Embryonic facial prominence (tissue), 1 donor: ENCODE measurements around the gene CYP2C18.
"Not testable (repeated sequence)": the region's sequence is repeated elsewhere in the genome, so short reads cannot be mapped to it uniquely, and the experiment has no call there.

ENCODE experiments used
- DNase-seq: peaks from one replicate; pipeline ENCODE4 v3.0.0-alpha.2; 2016; ENCODE audit errors: extremely low spot score

The CYP2C18 gene

GRCh38 chr10:94683214-94684054 is at the start of gene CYP2C18:
CYP2C18 (plus strand) TSS chr10:94683729; CDS start chr10:94683820, 91 bp downstream.
- no peak for DNase-seq

DNA sequence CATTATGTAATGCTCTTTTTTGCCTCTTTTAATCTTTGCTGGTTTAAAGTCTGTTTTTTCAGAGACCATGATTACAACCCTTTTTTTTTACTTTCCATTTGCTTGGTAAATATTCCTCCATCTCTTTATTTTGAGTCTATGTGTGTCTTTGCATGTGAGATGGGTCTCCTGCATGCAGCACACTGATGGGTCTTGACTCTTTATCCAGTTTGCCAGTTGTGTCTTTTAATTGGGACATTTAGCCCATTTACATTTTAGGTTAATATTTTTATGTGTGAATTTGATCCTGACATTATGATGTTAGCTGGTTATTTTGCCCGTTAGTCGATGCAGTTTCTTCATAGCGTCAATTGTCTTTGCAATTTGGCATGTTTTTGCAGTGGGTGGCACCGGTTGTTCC is 45.4 kb upstream of the CYP2C18 start:
- DNase-seq: not testable (repeated sequence)

GRCh38 chr10:94639902-94640301 is 43.6 kb upstream of the CYP2C18 start:
- no peak for DNase-seq

DNA sequence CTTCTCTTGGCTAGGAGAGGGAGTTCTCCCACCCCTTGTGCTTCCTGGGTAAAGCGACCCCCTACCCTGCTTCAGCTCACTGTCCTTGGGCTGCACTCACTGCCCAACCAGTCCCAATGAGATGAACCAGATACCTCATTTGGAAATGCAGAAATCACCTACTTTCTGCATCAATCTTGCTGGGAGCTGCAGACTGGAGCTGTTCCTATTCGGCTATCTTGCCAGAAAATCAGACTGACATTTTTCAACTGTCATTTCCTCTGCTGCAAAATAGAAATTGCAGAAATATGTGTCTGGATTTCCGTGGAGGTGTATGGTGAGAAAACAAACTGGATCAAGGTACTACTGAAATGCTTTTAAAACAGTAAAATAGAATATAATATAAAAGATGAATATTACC is 43.0 kb upstream of the CYP2C18 start:
- no peak for DNase-seq

GRCh38 chr10:94641480-94641879 is 42.0 kb upstream of the CYP2C18 start:
- DNase-seq: no peak

GRCh38 chr10:94644352-94644751 is 39.2 kb upstream of the CYP2C18 start:
- no peak for DNase-seq

- no peak for DNase-seq
These were observed 38.2 kb upstream of the CYP2C18 start for GRCh38 chr10:94645285-94645684.

GRCh38 chr10:94655201-94655600 is 28.3 kb upstream of the CYP2C18 start:
- DNase-seq: not testable (repeated sequence)

- not testable (repeated sequence) for DNase-seq
These were observed 20.5 kb upstream of the CYP2C18 start for GRCh38 chr10:94663061-94663460.

- no peak for DNase-seq
These were observed 17.0 kb upstream of the CYP2C18 start for GRCh38 chr10:94666391-94667102.

DNA sequence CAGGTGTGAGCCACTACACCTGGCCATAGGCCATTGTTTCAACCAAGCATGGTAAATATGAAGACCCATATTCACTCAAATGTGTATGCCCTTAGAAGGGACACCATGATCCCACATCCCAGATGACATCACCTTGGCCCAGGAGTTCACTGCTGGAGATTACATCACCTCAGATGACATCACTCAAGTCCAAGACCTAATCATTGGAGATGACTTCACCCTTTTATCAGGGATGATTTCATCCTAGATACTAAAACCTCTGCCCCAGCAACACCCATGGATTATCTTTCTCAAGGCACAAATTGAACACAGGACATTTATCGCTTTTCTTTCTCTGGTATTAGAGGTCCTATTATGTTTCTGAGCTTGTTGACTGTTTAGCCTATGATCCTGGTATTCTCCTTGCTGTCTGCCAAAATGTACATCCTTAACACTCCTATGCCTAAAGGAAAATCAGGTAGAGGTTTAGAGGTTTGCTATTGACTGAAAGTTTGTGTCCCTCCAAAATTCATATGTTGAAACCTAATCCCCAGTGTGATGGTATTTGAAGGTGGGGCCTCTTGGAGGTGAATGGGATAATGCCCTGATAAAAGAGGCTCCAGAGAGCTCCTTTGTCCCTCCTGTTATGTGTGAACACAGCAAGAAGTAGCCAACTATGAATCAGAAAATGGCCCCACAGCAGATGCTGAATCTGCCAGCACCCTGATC is 9.8 kb upstream of the CYP2C18 start:
- DNase-seq: no peak

GRCh38 chr10:94676496-94676895 is 7.0 kb upstream of the CYP2C18 start:
- DNase-seq: no peak

GRCh38 chr10:94677691-94678090 is 5.8 kb upstream of the CYP2C18 start:
- DNase-seq: no peak

DNA sequence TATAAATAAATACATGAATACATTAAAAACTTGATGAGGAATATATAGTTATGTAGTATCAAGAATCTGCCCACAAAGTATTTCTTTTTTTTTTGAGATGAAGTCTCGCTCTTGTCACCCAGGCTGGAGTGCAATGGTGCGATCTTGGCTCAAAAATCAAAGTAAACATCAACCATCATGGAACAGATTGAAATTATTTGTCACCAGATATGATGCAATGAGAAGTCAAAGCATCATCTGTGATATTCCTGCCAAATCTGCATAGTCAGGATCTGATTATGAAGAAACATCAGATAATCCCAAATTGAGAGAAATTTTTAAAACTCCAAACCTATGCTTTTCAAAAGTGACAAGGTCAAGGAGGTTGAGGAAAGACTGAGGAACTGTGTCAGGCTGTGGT is 5.1 kb upstream of the CYP2C18 start:
- no peak for DNase-seq

DNA sequence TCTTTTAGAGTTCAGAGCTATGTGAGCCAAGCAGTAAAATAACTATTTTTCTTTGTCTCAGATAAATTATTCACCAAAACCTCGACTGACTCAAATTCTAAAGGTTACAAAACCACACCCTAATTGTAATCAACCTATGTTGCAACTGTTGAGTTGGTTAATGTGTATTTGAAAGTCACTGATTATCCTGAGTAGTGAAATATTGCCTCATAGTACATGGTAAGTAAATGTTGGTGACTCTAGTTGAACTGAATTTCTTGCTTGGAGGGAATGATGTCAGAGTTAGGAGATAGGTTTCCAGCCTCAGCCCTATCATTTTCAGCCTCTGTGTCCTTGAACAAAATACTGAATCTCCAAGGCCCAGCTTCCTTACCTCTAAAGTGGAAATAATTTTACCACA is 3.0 kb upstream of the CYP2C18 start:
- no peak for DNase-seq

DNA sequence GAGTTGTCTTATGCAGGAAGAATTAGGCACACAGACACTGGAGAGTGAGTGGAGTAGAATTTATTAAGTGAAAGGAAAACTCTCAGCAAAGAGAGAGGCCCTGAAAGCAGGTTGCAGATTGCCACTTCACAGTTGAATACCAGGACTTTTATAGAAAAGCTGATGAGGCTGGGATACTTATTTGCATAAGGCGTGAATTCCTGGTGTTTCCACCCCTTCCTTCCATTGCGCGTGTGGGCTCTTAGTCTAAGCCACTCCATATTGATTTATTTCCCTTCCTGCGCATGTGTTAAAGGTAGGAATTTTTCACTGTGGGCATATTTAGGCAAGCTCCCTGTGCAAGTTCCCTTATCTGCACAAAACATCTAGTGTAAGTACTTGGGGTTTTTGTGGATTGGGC is 893 bp upstream of the CYP2C18 start:
- not testable (repeated sequence) for DNase-seq

DNA sequence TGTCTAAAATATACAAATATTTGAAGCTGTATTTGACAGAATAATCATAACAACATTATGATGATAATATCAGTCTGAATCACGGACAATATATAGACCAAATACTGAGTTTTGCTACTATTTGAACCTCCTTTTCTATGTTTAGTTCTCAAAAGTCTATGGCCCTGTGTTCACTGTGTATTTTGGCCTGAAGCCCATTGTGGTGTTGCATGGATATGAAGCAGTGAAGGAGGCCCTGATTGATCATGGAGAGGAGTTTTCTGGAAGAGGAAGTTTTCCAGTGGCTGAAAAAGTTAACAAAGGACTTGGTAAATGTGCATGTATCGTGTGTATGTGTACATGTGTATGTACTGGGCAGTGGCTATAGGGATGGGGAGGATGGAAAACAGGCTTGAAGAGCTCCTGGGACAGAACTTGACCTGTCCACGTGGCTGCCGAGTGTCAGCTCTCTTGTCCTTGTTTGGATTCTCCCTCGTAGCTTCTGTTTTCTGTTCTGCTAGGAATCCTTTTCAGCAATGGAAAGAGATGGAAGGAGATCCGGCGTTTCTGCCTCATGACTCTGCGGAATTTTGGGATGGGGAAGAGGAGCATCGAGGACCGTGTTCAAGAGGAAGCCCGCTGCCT is 4.2 kb downstream of the CYP2C18 start:
- DNase-seq: no peak

- DNase-seq: no peak
These were observed 22.6 kb downstream of the CYP2C18 start for GRCh38 chr10:94706089-94706488.

DNA sequence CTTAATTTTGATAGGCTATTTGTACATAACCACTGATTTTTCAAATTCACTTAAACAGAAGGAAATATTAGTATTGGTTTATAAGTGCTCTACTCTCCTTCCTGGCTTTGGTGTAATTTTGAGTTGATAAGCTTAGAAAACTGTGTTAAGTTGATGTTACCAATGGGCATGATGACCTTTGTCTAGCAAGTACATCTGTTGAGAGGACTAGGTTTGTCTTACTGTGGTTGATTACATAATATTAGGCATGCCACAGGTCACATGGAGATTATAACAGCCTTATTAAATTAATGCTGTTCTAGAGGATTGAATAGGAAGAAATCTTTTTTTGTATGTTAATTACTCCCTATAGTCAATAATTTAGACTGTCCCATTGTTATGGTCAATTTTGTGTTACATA is 27.0 kb downstream of the CYP2C18 start:
- DNase-seq: no peak

DNA sequence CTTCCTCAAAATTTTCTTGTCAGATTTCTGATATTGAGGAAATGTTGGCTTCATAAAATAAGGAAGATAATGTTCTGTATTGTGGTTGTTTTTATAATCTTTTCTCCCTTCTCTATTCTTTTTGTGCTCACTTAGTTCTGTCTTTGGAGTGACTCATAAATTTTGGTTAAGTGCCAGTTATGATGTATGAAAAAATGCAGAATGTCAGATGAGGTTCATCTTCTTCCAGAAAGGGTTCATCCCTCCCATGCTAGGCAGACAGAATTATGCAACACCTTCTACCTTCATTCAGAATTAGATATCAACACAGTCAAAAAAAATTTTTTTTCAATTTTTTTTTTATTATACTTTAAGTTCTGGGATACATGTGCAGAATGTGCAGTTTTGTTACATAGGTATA is 42.3 kb downstream of the CYP2C18 start:
- no peak for DNase-seq

DNA sequence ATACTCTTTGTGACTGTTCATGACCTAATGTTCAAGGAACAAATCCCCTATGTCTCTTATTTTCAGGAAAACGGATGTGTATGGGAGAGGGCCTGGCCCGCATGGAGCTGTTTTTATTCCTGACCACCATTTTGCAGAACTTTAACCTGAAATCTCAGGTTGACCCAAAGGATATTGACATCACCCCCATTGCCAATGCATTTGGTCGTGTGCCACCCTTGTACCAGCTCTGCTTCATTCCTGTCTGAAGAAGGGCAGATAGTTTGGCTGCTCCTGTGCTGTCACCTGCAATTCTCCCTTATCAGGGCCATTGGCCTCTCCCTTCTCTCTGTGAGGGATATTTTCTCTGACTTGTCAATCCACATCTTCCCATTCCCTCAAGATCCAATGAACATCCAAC is 51.7 kb downstream of the CYP2C18 start:
- no peak for DNase-seq

DNA sequence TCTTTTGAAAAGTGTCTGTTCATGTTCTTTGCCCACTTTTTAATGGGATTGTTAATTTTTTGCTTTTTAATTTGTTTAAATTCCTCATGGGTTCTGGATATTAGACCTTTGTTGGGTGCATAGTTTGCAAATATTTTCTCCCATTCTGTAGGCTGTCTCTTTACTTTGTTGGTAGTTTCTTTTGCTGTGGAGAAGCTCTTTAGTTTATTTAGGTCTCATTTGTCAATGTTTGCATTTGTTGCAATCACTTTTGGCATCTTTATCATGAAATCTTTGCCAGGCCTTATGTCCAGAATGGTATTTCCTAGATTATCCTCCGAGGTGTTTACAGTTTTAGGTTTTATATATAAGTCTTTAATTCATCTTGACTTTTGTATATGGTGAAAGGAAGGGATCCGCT is 55.1 kb downstream of the CYP2C18 start:
- DNase-seq: no peak
